ENCODE measurements around the gene PTPRU.

DNA sequence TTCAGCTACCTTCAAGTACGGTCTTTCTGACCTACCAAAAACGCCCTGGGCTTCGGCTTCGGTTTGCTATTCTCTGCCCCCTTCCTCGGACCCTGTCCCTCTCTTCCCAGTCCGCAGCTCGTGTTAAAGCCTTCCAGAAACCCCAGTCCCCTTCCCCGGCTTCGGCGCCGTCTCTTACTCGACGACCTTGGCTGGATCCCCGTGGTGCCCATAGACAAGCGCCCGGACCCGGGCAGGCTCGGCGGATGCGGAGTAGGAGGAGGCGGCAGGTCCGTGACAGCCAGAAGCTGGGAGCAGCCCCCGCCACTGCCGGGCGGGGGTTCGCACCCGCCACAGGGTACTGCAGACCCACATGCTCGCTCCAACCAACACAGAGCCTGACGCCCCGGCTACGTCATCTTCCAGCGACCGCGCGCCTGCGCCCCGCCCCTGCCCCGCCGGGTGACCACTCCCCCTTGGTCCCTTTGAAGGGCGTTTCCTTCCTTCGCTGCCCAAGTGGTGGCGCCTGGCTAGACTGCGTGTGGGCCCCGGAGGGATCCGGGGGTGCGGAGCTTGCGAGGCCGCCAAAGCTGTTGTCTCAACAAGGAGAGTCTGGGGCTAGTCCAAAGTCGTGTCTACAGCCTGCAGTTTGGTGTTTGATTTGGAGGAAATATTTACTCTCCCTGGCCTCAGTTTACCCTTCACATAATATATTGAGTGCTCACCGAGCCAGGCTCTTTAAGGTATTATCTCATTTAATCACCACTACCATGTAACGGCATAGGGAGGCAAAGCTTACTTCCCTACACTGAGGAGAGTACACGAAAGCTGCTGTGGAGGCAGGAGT, 5.6 kb upstream of the PTPRU start, which contains the start of gene MECR:
- TF ChIP-seq, protein P1, sequence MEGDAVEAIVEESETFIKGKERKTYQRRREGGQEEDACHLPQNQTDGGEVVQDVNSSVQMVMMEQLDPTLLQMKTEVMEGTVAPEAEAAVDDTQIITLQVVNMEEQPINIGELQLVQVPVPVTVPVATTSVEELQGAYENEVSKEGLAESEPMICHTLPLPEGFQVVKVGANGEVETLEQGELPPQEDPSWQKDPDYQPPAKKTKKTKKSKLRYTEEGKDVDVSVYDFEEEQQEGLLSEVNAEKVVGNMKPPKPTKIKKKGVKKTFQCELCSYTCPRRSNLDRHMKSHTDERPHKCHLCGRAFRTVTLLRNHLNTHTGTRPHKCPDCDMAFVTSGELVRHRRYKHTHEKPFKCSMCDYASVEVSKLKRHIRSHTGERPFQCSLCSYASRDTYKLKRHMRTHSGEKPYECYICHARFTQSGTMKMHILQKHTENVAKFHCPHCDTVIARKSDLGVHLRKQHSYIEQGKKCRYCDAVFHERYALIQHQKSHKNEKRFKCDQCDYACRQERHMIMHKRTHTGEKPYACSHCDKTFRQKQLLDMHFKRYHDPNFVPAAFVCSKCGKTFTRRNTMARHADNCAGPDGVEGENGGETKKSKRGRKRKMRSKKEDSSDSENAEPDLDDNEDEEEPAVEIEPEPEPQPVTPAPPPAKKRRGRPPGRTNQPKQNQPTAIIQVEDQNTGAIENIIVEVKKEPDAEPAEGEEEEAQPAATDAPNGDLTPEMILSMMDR (IDR thresholded peaks at IDR 0.05), result peak in 3 of 6 experiments; percentile 19 to 45 (median 20)
- peak; percentile 25 to 68 (median 48) for TF ChIP-seq POLR2A (IDR thresholded peaks at IDR 0.05)
- no peak for TF ChIP-seq EP300 (IDR thresholded peaks at IDR 0.05)

All from upper lobe of left lung (tissue), 4 donors.